ENCODE data around the gene RSU1. TPM values are rescaled to one million over a fixed set of nuclear protein-coding genes. Genes with fewer than 3 reads are reported as not detected.
A peak's percentile ranks its signal among the peaks of the same experiment; 100 is the strongest.

Gene RSU1
- total and polyA plus RNA-seq, 2 donors (not counting 1 experiment from before 2014, with no cell fraction given), result 46.9 to 252 TPM

DNA sequence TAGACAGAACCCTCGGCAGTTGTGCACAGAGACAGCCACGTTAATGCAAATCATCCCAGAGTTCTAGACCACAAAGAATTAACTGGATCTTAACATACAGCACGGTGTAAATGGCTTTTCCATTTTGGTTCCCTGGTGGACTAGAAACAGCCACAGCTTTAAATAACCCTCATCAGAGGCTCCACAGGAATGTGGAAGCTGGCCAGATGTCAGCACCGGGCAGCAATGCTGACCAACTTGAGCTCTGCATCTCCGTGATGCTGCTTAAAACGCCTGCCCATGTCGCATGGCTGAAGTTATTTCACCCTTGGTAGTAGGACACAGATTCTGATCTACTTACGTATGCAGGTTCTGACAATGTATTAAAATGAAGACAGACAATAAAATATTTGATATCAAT lies 24.5 kb downstream of the RSU1 start:
- no peaks in the 10 kb centered on the region for H3K27me3 ChIP-seq (ENCODE audit: control insufficient read depth, insufficient read depth, low read length)
- H4K20me1 ChIP-seq (ENCODE audit: control insufficient read depth, extremely low read depth, insufficient read depth, low read length), result no peaks in the 10 kb centered on the region
- peak; percentile 29 to 87 for DNase-seq (ENCODE audit: low read depth in 2 of 2)
- no peak overlapping the region for H3K4me3 ChIP-seq (replicated peaks in 1 of 4; ENCODE audit: control extremely low read depth in 1 of 4, insufficient read depth in 1 of 4, low read depth in 3 of 4, low read length in 4 of 4)
- no peaks in the 10 kb centered on the region for H3K4me1 ChIP-seq (ENCODE audit: control insufficient read depth, extremely low read depth, insufficient read depth, low read length)
- no peaks in the 10 kb centered on the region for H3K9me3 ChIP-seq (ENCODE audit: control insufficient read depth, insufficient read depth, low read depth, low read length)
- H3K36me3 ChIP-seq (ENCODE audit: control insufficient read depth, insufficient read depth, low read length), result no peaks in the 10 kb centered on the region
- TF ChIP-seq CTCF (conservative IDR thresholded peaks at IDR 0.05 in 1 of 2, IDR thresholded peaks at IDR 0.05 in 1 of 2; ENCODE audit: low read depth in 1 of 2, low read length in 2 of 2), result no peak
- no peak for TF ChIP-seq EZH2 (IDR thresholded peaks at IDR 0.05; ENCODE audit: low read length, missing control alignments)
- no peak overlapping the region for H3K9ac ChIP-seq (ENCODE audit: insufficient read depth, low read length)
- no peak overlapping the region for H2AFZ ChIP-seq (ENCODE audit: low read length)
- H3K79me2 ChIP-seq (ENCODE audit: control insufficient read depth, insufficient read depth, low read length), result peaks cover 22% of the 10 kb centered on the region
- no peak overlapping the region for H3K4me2 ChIP-seq (ENCODE audit: extremely low read depth, insufficient read depth, low read length)
- H3K27ac ChIP-seq (ENCODE audit: insufficient read depth, low read length), result no peak overlapping the region

DNA sequence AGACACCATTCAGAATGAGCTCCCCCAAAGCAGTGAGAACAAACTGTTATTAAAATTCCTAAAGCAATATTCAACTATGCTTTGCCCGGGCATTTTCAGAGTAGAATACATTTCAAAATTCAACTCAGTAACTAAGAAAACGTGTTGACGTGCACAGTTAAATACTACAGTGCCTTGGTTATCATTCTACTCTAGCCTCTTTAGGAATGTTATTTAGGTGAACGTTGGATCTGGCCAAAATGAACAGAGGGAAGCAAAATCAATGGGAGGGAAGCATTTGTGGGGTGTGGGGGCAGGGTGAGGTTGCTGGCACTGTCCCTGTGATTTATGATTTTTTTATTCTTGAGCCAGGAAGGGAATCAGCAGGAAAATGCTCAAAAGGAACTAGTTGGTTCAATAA lies 27.5 kb downstream of the RSU1 start:
- H3K4me1 ChIP-seq (ENCODE audit: control insufficient read depth, extremely low read depth, insufficient read depth, low read length), result no peaks in the 10 kb centered on the region
- no peaks in the 10 kb centered on the region for H3K27me3 ChIP-seq (ENCODE audit: control insufficient read depth, insufficient read depth, low read length)
- H3K4me3 ChIP-seq (replicated peaks in 1 of 4; ENCODE audit: control extremely low read depth in 1 of 4, insufficient read depth in 1 of 4, low read depth in 3 of 4, low read length in 4 of 4), result no peak overlapping the region
- H2AFZ ChIP-seq (ENCODE audit: low read length), result no peak overlapping the region
- no peaks in the 10 kb centered on the region for H3K36me3 ChIP-seq (ENCODE audit: control insufficient read depth, insufficient read depth, low read length)
- H3K27ac ChIP-seq (ENCODE audit: insufficient read depth, low read length), result no peak overlapping the region
- no peak overlapping the region for H3K4me2 ChIP-seq (ENCODE audit: extremely low read depth, insufficient read depth, low read length)
- no peak overlapping the region for H3K9ac ChIP-seq (ENCODE audit: insufficient read depth, low read length)
- H3K9me3 ChIP-seq (ENCODE audit: control insufficient read depth, insufficient read depth, low read depth, low read length), result no peaks in the 10 kb centered on the region
- no peaks in the 10 kb centered on the region for H4K20me1 ChIP-seq (ENCODE audit: control insufficient read depth, extremely low read depth, insufficient read depth, low read length)
- TF ChIP-seq CTCF (conservative IDR thresholded peaks at IDR 0.05 in 1 of 2, IDR thresholded peaks at IDR 0.05 in 1 of 2; ENCODE audit: low read depth in 1 of 2, low read length in 2 of 2) (no peak), EZH2 (IDR thresholded peaks at IDR 0.05; ENCODE audit: low read length, missing control alignments) (no peak)
- peaks cover 13% of the 10 kb centered on the region for H3K79me2 ChIP-seq (ENCODE audit: control insufficient read depth, insufficient read depth, low read length)
- no peak for DNase-seq (ENCODE audit: low read depth in 2 of 2)

DNA sequence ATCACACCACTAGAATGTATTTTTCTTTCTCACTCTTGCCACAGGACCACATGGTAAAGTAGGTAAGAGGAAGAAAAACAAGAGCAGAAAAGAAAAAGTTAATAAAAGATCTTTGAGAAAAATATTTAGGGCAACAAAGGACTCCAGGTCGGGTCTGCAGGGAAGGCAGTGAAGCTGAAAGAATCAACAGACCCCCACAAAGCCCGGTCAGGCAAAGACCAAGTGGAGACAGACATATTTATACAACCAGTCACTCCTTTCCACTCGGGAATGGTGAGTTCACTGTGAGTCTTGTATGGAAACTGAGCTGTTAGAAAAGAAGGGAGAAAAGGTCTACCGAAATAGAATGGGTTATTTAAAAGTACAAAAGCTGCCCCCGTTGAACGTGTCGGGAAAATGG lies 28.0 kb downstream of the RSU1 start:
- peak in 1 of 2 donors; percentile 33 for DNase-seq (ENCODE audit: low read depth in 2 of 2)
- no peaks in the 10 kb centered on the region for H3K4me1 ChIP-seq (ENCODE audit: control insufficient read depth, extremely low read depth, insufficient read depth, low read length)
- no peaks in the 10 kb centered on the region for H3K36me3 ChIP-seq (ENCODE audit: control insufficient read depth, insufficient read depth, low read length)
- H3K79me2 ChIP-seq (ENCODE audit: control insufficient read depth, insufficient read depth, low read length), result peaks cover 13% of the 10 kb centered on the region
- no peaks in the 10 kb centered on the region for H3K27me3 ChIP-seq (ENCODE audit: control insufficient read depth, insufficient read depth, low read length)
- H3K27ac ChIP-seq (ENCODE audit: insufficient read depth, low read length), result no peak overlapping the region
- H2AFZ ChIP-seq (ENCODE audit: low read length), result no peak overlapping the region
- H3K9ac ChIP-seq (ENCODE audit: insufficient read depth, low read length), result no peak overlapping the region
- H3K9me3 ChIP-seq (ENCODE audit: control insufficient read depth, insufficient read depth, low read depth, low read length), result no peaks in the 10 kb centered on the region
- H3K4me3 ChIP-seq (replicated peaks in 1 of 4; ENCODE audit: control extremely low read depth in 1 of 4, insufficient read depth in 1 of 4, low read depth in 3 of 4, low read length in 4 of 4), result no peak overlapping the region
- no peak overlapping the region for H3K4me2 ChIP-seq (ENCODE audit: extremely low read depth, insufficient read depth, low read length)
- H4K20me1 ChIP-seq (ENCODE audit: control insufficient read depth, extremely low read depth, insufficient read depth, low read length), result no peaks in the 10 kb centered on the region
- TF ChIP-seq EZH2 (IDR thresholded peaks at IDR 0.05; ENCODE audit: low read length, missing control alignments) (no peak), CTCF (conservative IDR thresholded peaks at IDR 0.05 in 1 of 2, IDR thresholded peaks at IDR 0.05 in 1 of 2; ENCODE audit: low read depth in 1 of 2, low read length in 2 of 2) (no peak)
